HEK293 (cell line): ENCODE data around the gene TTYH1.

Source experiments
- BCL11A ChIP-seq: fragments of 450-650 bp; formaldehyde crosslinking; IDR thresholded peaks from 2 replicates; pipeline ENCODE4 v1.5.1; 2016; ENCODE audit warnings: low read depth, missing biosample characterization, missing genetic modification characterization
- CTCF ChIP-seq: fragments of 450-650 bp; formaldehyde crosslinking; IDR thresholded peaks from 2 replicates; pipeline ENCODE4 v1.5.1; 2016; ENCODE audit warnings: missing biosample characterization, missing genetic modification characterization
- ELK4 ChIP-seq: IDR thresholded peaks from 2 replicates; pipeline ENCODE4 v1.6.1; 2011; ENCODE audit warnings: mild to moderate bottlenecking, low read depth, low read length, borderline replicate concordance
- HOXA7 ChIP-seq: sonication (generic); formaldehyde crosslinking; IDR thresholded peaks from 2 replicates; pipeline ENCODE4 v1.8.1; 2022; ENCODE audit warnings: missing genetic modification reagents, borderline replicate concordance
- REPIN1 ChIP-seq: fragments of 450-650 bp; formaldehyde crosslinking; IDR thresholded peaks from 2 replicates; pipeline ENCODE4 v1.5.1; 2017; ENCODE audit warnings: missing biosample characterization, missing genetic modification characterization, low read depth
- ZSCAN18 ChIP-seq: fragments of 450-650 bp; formaldehyde crosslinking; IDR thresholded peaks from 2 replicates; pipeline ENCODE4 v1.5.1; 2016; ENCODE audit warnings: missing biosample characterization, missing genetic modification characterization
- ZSCAN30 ChIP-seq: fragments of 450-650 bp; IDR thresholded peaks from 2 replicates; pipeline ENCODE4 v1.5.1; 2018; ENCODE audit warnings: missing biosample characterization, mild to moderate bottlenecking, missing genetic modification characterization, moderate library complexity
- TF ChIP-seq, protein P1 (sequence below): fragments of 450-650 bp; formaldehyde crosslinking; IDR thresholded peaks from 2 replicates; pipeline ENCODE4 v1.5.1; 2016; ENCODE audit warnings: missing biosample characterization, missing genetic modification characterization

DNA sequence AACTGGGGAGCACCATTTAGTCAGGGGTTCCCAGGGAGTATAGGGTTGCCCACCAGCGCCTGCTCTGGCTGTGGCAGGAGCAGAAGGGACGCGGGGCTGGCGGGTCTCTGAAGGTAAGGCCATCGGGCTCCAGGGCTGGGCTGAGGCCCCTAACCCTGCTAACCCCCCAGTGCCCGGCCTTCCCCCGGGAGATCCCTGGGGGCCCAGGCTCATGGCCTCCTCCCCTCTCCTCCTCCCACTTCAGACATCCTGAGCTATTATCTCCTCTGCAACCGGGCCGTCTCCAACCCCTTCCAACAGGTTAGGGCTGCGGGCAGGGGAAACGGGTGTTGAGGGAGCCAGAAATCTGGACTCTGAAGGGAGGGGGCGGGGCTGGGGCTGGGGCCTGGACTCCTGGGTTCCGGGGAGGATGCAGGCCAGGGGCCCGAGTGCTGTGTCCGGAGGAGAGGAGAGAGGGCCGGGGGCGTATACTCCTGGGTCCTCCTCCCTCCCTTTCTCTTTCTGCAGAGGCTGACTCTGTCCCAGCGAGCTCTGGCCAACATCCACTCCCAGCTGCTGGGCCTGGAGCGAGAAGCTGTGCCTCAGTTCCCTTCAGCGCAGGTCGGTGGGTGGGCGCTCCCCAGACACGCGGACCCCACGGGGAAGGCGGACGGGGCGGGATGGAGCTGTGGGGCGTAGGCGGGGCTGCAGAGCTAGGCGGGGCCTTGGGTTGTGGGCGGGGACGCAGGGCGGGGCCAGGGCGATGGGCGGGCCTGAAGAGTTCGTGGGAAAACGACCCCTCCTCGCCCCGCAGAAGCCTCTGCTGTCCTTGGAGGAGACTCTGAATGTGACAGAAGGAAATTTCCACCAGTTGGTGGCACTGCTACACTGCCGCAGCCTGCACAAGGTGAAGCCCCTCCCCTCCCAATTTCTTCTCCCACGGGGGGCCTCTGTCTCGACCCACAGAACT lies 15.3 kb downstream of the TTYH1 start:
- TF ChIP-seq HOXA7 (CRISPR knock-in tag) (no peak), CTCF (tag by site-specific recombination) (peak; percentile 45; the same call in 1 of the 2 replicates), BCL11A (tag by site-specific recombination) (no peak), ZSCAN30 (tag by site-specific recombination) (no peak), ELK4 (no peak), ZSCAN18 (tag by site-specific recombination) (no peak), REPIN1 (tag by site-specific recombination) (no peak)
- TF ChIP-seq, protein P1, sequence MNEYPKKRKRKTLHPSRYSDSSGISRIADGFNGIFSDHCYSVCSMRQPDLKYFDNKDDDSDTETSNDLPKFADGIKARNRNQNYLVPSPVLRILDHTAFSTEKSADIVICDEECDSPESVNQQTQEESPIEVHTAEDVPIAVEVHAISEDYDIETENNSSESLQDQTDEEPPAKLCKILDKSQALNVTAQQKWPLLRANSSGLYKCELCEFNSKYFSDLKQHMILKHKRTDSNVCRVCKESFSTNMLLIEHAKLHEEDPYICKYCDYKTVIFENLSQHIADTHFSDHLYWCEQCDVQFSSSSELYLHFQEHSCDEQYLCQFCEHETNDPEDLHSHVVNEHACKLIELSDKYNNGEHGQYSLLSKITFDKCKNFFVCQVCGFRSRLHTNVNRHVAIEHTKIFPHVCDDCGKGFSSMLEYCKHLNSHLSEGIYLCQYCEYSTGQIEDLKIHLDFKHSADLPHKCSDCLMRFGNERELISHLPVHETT (tag by site-specific recombination) = no peak
